SW480 (cell line): Measurements from ENCODE around the gene NMRAL1.

Experiments
- DNase-seq: peaks from one replicate; pipeline ENCODE4 v3.0.0-alpha.2; 2016; ENCODE audit warnings: low spot score

The NMRAL1 gene

GRCh38 chr16:4474192-4474961, at the start of gene NMRAL1:
NMRAL1 (minus strand) TSS chr16:4474625; CDS start chr16:4474132, 493 bp downstream.
- peak; percentile 94 for DNase-seq

GRCh38 chr16:4523686-4524085, 49.3 kb upstream of the NMRAL1 start:
- DNase-seq: no peak

DNA sequence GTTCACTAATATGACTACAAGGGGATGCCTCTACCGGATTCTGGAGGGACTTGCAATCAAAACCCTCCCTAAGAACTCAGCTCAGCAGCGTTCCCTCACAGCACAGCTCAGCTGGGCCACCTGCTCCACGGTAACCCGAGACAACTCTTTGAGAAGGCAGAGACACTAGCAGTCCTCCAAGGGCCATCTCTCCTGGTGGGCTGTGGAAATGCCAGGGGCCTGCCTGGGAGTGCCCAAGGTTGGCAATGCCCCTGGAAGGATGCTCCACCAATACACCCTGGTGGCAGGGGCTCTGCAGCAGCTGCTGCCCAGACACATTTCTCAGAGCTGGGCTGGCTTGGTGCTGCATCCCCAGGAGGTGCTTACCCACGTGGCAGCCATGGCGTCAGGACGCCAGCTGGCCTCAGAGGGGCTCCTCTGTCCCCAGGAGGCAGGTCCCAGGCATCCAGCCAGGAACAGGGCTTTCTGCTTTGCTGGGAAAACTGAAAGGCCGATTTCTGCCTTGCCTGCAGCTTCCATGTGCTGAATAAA, 47.7 kb upstream of the NMRAL1 start:
- no peak for DNase-seq

- DNase-seq: no peak
Measured at GRCh38 chr16:4520913-4521312, 46.5 kb upstream of the NMRAL1 start.

DNA sequence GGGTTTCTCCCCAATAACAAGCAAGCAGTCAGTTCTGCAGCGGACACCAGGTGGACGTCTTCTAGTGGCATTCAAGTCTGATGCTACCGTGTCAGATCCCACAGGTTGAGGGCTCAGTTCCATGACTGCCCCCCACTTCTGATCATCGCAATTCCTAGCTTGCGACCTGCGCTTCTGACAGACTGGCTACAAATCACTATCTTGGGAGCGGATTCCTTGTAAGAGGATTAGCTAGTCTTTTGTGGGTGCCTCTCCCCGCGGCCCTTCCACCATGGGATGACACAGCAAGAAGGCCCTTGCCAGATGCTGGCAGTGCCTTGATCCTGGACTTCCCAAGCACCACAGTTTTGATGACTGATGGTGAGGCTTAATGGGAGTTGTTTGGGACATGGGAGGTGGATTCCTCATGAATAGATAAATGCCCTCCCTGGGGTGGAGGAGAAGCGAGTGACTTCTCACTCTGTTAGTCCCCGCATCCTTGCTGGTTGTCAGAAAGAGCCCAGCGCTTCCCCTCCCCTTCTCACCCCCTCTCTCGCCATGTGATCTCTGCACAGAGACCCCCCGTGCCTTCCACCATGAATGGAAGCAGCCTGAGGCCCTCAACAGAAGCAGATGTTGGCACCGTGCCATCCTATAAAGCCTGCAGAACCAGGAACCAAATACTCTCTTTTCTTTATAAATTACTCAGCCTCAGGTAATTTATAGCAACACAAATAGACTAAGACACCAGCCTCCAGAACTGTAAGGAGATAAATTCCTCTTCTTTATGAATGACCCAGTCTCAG, 45.0 kb upstream of the NMRAL1 start:
- DNase-seq: no peak

DNA sequence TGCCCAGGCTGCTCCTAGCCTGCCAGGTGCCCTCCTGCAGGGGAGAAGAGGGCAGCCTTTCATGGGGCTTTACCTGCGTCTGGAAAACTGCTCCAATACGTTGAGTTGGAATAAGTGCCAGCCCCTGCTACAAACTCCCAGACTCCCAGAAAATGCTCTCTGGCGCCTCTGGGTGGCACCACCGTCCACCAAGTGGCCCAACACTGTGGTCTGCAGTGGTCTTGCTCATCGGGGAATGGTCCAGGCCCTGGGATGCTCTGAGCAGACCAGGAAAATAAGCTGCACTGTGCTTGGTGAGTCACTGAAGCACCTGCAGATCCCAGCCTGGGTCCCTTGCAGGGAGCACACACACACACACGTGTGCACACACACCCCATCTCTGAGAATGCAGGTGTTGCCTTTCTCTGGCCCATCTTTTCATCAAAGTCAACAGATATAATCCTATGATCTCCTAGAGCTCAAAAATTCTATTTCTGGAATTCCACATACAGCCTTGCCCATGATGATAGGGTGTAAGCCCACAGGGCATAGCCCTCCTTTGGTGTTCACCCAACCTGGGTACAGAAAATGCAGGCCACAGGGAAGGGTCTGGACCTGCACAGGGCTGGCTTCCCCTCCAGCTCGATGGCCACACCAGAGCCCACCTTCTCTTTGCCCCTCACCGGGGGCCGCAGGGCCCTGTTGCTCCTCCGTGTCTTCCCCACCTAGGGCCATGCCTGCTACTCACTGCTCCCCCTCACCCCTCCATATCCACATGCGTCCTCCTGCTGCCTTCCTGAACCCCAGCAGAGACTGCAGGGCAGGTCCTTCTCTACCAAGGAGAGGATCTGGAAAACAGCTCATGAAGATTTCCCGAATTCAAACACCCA, 43.6 kb upstream of the NMRAL1 start:
- peak; percentile 33 for DNase-seq

DNA sequence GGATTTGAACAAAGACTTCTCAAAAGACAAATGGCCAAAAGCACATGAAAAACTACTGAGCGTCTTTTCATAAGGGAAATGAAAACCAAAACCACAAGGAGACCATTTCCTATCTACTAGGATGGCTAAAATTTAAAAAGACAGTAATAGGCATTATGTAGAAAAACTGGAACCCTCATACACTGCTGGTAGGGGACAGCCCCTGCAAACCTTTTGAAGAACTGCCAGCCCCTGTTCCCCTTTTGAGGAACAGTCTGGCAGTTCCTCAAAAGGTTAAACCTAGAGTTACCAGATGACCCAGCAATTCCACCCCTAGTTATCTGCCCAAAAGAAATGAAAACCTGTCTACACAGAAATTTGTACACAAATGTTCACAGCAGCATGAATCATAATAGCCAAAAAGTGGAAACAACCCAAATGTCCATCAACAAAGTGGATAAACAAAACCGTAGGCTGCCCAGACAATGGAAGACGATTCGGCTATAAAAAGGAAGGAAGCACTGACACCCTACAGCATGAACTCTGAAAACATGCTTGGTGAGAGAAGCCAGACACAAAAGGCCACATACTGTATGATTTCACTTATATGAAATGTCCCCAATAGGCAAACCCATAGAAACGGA, 41.3 kb upstream of the NMRAL1 start:
- DNase-seq: no peak

DNA sequence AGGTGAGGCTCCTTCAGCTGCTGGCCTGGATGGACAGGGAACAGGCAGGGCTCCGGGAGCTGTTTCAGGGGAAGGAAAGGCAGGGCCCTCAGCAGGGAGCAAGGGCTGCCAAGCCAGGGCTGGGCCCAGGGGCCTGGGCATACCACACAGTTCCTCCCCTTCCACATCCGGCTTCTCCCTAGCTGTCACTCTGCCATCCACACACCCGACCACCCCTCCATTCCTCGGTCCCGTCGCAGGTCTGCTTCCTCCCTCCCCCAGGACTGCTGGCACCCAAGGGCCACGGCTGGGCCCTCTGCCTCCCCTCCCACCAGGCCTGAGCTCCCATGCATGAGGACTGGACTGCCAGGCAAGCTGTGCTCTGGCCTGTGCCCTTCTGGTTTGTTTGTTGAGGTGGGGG, 40.2 kb upstream of the NMRAL1 start:
- DNase-seq: no peak

GRCh38 chr16:4513881-4514280, 39.5 kb upstream of the NMRAL1 start:
- no peak for DNase-seq

DNA sequence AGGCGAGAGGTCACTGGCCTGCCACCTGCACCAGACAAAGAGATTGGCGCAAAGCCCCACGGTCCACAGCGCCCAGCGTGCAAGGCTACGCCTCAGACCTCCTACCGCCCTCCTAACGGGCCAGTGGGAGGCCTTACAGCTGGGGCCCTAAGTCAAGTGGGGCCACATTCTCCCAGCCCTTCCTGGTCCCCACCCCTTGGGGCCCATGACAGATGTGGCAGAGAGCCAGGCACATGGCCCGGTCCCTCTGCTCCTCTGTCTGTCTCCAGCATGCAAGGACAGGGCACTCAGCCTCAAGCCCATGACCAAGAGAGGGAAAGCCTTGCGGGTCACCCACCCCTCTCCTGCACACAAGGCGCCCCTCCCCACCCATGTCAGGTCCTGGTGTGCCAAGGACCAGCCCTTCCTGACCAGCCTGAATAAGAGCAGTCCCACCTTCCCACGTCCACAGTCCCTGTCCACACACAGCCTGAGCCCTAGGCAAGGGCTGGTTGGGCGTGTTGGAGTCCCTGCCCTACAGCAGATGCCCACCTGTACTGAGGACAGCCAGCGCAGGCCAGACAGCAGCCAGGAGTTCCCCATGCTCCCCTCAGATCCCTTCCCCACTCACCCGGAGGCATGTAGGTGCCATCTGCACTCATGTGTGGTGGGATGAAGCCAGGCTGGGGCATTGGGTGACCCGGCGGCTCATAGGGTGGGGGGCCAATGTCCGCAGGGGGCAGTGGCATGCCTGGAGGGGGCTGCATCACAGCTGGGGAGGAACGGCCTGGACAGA, 38.8 kb upstream of the NMRAL1 start:
- DNase-seq: no peak

DNA sequence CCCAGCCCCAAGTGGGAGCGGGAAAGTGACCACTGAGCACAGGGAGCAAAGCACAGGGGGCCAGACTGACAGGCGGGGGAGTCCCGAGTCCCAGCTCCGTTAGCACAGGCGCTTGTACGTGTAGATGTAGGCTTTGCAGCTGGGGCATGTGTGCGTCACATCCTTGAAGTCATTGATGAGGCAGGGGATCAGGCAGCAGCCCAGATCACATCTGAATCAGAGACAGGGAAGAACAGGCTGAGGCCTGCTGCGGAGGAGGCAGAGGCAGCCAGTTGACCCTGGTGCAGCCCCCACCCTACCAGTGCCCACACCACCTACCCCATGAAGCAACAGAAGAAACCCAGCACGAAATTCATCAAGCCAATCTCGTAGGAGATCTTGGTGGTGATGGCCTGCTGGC, 38.0 kb upstream of the NMRAL1 start:
- DNase-seq: no peak

GRCh38 chr16:4511441-4512082, 37.1 kb upstream of the NMRAL1 start:
- DNase-seq: peak; percentile 20

- no peak for DNase-seq
Measured at GRCh38 chr16:4510747-4511426, 36.5 kb upstream of the NMRAL1 start.

DNA sequence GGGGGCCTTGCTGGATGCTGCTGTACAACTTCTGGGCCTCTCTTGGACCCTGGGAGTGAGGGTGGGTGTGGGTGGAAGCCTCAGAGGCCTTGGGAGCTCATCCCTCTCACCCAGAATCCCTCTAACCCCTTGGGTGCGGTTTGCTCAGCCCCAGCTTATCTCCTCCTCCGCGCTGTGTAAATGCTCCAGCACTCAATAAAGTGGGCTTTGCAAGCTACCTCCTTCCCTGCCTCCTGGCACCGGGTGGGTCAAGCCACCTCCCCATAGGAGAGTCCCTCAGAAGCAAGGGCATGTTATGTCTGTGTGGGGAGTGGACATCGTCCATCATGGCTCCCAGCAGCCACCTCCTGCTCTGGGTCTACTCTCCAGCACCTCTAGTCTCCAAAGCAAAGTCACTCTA, 35.7 kb upstream of the NMRAL1 start:
- DNase-seq: no peak

GRCh38 chr16:4509420-4509819, 35.0 kb upstream of the NMRAL1 start:
- no peak for DNase-seq

DNA sequence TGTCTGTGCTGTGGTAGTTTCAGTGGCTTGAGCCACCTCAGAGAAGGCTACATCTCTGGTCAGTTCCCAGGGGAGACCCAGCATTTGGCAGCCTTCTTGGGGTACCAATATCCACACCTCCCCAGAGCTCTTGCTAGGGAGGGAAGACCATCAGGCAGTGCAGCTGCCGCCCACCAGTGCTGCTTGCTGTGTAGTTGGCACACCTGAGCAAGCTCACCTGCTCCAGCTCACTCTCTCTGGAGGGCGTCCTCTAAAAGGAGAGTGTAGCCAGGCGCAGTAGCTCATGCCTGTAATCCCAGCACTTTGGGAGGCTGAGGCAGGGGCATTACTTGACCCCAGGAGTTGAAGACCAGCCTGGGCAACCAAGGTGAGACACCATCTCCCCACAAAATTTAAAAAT, 34.4 kb upstream of the NMRAL1 start:
- DNase-seq: no peak

GRCh38 chr16:4507588-4508345, 33.3 kb upstream of the NMRAL1 start:
- no peak for DNase-seq

- DNase-seq: peak; percentile 59
Measured at GRCh38 chr16:4506450-4506849, 32.0 kb upstream of the NMRAL1 start.
